A549 treated with RU486 at 1 μM for 4 hours (cell line): ENCODE data around the gene MAFB. TPM values are rescaled to one million over a fixed set of nuclear protein-coding genes. Genes with fewer than 3 reads are reported as not detected.

ENCODE experiments used
- total RNA-seq: library from RNA; stranded (reverse); fragments of 200-300 nt; extraction: Qiagen RNA extraction; gene quantifications from 5 replicates; pipeline ENCODE4 v1.2.3, GENCODE V29; 2022; ENCODE audit warnings: low read depth

MAFB gene
- 0.05 to 0.11 TPM (median 0.07 TPM) in 5 replicates for total RNA-seq

DNA sequence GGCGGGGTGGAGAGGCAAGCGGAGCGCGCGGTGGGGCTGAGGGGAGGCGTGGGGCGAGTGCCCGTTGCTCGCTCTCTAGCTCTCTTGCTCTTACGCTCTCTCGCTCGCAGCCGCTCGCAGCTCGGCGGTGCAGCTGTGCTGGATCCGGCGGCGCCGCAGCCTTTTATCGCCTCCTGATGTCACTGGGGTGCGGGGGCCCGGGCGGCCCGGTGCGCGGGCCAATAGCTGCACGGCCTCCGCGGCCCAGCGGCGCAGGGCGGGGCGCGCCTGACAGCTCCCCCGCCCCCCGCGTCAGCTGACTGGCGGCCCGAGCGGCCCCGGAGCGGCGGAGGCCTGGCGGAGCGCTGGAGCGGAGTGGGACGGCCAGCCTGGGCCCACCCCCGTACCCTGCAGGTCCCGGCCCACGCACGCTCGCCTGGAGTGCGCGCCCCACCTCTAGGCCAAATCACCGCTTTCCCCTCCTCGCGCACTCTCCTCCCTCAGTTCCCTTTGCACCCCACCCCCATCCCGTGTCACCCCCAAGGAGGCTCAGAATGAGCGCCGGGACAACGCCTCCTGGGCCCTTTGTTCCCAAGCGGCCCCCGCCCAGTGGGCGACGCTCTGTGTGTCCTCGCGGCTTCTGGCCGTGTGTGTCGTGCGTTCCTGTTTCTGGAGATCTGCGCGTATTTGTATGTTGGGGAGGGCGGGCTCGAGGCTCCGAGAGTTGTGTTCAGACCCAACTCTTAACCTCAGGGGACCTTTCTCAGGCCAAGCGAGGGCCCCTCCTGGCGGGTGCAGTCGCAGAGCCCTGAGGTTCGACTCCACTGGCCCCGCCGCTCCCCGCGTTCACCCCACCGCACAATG is at the start of gene MAFB:
MAFB (minus strand) TSS at position 137 of the 843 bp plus-strand sequence. CDS start 386 bp downstream, outside the sequence.

